Motor neuron (in vitro differentiated cells): Measurements from ENCODE around the gene TYSND1. TPM values are rescaled to one million over a fixed set of nuclear protein-coding genes. Genes with fewer than 3 reads are reported as not detected.
A peak's percentile ranks its signal among the peaks of the same experiment; 100 is the strongest.
"Not testable (repeated sequence)": the region's sequence is repeated elsewhere in the genome, so short reads cannot be mapped to it uniquely, and the experiment has no call there.

Experiments used
- ATAC-seq, 8 experiments: fragments of 200-7000 bp; cut with Tn5 transposase; replicated peaks in 6 of 8; 2 replicates each; pipeline ENCODE4 v1.8.0; 2021; ENCODE audit warnings: mild to moderate bottlenecking in 8 of 8, moderate library complexity in 8 of 8
- H3K27ac ChIP-seq, 2 donors: fragments of 250-450 bp; sonication (Bioruptor Pico); 2 replicates each; pipeline ENCODE4 v1.9.0; 2021; ENCODE audit warnings: antibody characterized with exemption in 2 of 2, mild to moderate bottlenecking in 2 of 2, moderate library complexity in 1 of 2
- H3K4me1 ChIP-seq, 2 donors: fragments of 250-450 bp; sonication (Bioruptor Pico); replicated peaks in 1 of 2; 2 replicates each; pipeline ENCODE4 v1.6.1; 2021; ENCODE audit warnings: antibody characterized with exemption in 2 of 2, mild to moderate bottlenecking in 2 of 2, moderate library complexity in 1 of 2
- H3K4me3 ChIP-seq, 5 donors: fragments of 250-450 bp; sonication (Bioruptor Pico); 2 replicates each; pipeline ENCODE4 v1.9.0; 2021; ENCODE audit warnings: antibody characterized with exemption in 5 of 5, mild to moderate bottlenecking in 5 of 5, moderate library complexity in 4 of 5
- WGBS, 10 experiments: fragments of 450-650 bp; shearing (Covaris generic); methylation state at CpG; one replicate each; pipeline ENCODE4 v1.0.0; 2022; 5-methylcytosine and 5-hydroxymethylcytosine counted together
- in situ Hi-C, 9 experiments: fragments of 400-800 bp; cut with MboI; loops; one replicate each; pipeline ENCODE4 v1.15.0; 2021; ENCODE audit warnings: low sequenced_read_pairs in 9 of 9, low pct_unique_long_range_greater_than_20kb in 2 of 9; ENCODE audit not compliant: unreplicated experiment in 9 of 9
- total RNA-seq, 8 experiments: library from RNA; unstranded; fragments of 300-600 nt; gene quantifications; 2 replicates each; pipeline versions ENCODE4 v1.2.3 to v1.2.4, GENCODE V29; 2022

The TYSND1 gene
- total RNA-seq, 8 experiments from 2014 or later: 5.2 to 15.9 (median 7.9) TPM

DNA sequence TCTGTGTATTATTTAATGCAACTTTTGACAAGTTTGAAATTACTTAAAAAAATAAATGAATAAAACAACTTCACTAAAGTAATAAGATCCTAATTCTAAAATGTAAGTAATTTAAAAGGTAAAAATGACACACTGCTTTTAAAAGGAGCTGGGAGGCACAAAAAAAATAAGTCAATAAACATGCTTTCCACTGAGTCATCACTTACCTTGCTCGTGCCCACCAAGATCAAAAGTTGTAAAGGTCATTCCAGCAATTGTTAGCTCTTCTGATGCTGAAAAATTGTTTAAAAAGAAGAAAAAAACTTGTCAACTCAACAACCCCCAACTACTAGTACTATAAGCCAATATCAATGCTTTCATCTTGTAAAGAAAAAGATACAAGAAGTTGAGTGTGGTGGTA, 14.3 kb upstream of the TYSND1 start:
- Histone ChIP-seq H3K4me3 (no peak overlapping the region), H3K4me1 (no peaks in the 10 kb centered on the region), H3K27ac (no peak overlapping the region)
- WGBS, 10 experiments: 45 to 100% (median 86%) methylated on average over 1 of the region's 1 CpG; no CpG with 5 or more reads in 3 of the 10 experiments
- no peak for ATAC-seq
- in situ Hi-C loops: no loop called here

DNA sequence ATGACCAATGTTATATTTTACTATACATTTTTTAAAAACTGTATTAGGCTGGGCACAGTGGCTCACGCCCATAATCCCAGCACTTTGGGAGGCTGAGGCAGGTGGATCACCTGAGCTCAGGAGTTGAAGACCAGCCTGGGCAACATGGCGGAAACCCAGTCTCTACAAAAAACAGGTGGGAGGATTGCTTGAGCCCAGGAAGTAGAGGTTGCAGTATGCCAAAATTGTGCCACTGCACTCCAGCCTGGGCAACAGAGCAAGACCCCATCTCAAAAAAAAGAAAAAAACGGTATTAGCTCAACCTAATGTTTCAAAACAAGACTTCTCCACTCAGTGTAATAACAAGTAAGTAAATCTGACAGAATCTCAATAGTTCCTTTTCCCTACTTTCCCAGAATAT, 12.9 kb upstream of the TYSND1 start:
- ATAC-seq, H3K4me3 ChIP-seq, in situ Hi-C loops, H3K4me1 ChIP-seq, H3K27ac ChIP-seq: not testable (repeated sequence)
- 40 to 100% (median 74%) methylated on average over 1 to 3 of the region's 3 CpGs; no CpG with 5 or more reads in 2 of the 10 experiments for WGBS, 10 experiments

DNA sequence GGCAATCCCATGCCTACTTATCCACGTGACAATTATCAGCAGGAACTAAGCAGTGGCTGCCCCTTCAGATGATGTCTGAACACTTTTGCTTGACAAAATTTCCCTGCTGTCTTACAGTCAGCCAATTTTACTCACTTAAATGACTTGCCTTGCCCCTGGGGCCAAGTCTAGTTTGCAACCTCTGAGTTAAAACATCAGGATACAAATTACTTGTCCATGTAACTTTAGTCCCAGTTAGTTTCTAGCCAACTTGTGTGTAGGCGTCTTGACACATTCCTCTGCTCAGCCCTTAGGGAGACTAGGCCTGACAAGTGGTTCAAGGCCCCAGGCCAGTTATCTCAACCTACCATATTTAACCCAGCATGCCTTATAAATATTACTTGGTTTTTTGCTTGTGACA, 11.6 kb upstream of the TYSND1 start:
- H3K27ac ChIP-seq: no peak overlapping the region
- ATAC-seq: no peak
- H3K4me3 ChIP-seq: no peak overlapping the region
- 40 to 100% (median 89%) methylated on average over 1 to 2 of the region's 2 CpGs; no CpG with 5 or more reads in 2 of the 10 experiments for WGBS, 10 experiments
- in situ Hi-C loops: no loop called here
- peaks cover 0 to 2% of the 10 kb centered on the region in 2 donors for H3K4me1 ChIP-seq

DNA sequence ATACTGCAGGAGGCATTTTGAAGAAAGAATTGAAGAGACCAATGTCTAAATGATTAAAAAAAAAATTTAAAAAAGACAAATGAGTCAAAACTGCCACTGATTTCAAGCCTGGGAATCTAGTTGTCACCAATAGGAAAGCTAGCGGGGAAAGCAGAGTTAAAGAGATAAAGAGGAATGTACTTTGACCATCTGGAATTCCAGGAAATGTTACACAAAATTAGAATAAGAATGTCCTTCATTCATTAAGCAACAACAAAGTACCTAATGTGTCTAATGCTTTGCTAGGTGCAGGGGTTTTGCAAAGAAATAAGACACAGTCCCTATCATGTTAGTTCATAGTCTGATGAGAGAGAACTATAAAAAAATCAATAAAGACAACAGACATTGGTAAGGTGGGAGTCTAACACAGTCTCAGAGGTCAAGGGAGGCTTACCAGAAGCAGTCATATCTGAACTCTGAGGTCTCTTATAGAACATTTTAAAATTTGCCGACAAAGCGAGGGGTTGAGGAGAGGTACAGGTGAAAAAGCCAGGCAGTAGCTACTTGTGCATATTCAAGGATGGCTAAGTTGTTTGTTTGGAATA, 8.8 kb upstream of the TYSND1 start:
- H3K27ac ChIP-seq: no peak overlapping the region
- WGBS, 10 experiments: 36 to 100% (median 77%) methylated on average over 1 to 3 of the region's 3 CpGs
- in situ Hi-C loops: no loop called here
- H3K4me3 ChIP-seq: no peak overlapping the region
- peaks cover 0 to 2% of the 10 kb centered on the region in 2 donors for H3K4me1 ChIP-seq
- ATAC-seq: no peak

DNA sequence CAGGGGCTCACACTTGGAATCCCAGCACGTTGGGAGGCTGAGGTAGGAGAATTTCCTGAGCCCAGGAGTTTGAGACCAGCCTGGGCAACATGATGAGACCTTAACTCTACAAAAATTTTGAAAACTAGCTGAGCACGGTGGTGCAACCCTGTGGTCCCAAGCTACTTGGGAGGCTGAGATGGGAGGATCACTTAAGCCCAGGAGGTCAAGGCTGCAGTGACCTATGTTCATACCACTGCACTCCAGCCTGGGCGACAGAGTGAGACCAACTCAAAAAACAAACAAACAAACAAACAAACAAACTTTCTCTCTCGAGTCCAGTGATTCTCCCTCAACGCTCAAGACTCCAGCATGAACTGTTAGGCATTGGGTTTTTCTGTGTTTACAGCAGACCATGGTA, 2.0 kb upstream of the TYSND1 start:
- Histone ChIP-seq H3K4me1 (peaks cover 13% of the 10 kb centered on the region in 2 donors), H3K27ac (no peak overlapping the region), H3K4me3 (no peak overlapping the region)
- ATAC-seq: no peak
- in situ Hi-C loops: no loop called here
- 67 to 100% (median 96%) methylated on average over 1 to 5 of the region's 5 CpGs; no CpG with 5 or more reads in 4 of the 10 experiments for WGBS, 10 experiments

DNA sequence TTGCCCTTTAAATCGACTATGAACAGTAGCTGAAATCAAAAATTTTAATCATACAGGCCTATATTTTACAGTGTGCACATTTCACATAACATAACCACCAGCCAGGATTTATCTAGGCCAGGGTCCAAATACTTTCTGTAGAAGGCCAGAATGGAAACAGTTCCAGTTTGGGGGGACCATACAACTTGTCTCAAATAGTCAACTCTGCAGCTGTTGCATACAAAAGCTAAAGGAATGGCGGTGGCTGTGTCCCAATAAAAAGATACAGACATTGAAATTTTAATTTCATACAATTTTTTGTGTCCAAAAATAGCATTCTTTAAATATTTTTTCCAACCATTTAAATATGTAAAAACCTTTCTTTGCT, 742 bp upstream of the TYSND1 start:
- ATAC-seq: no peak
- Histone ChIP-seq H3K4me1 (peaks cover 13% of the 10 kb centered on the region in 2 donors), H3K27ac (peak overlapping the region; percentile 32 to 39), H3K4me3 (peak overlapping the region; percentile 26 to 57 (median 32))
- in situ Hi-C loops: no loop called here
- WGBS, 10 experiments: 0 to 37% (median 6%) methylated on average over 1 to 2 of the region's 2 CpGs; no CpG with 5 or more reads in 3 of the 10 experiments

DNA sequence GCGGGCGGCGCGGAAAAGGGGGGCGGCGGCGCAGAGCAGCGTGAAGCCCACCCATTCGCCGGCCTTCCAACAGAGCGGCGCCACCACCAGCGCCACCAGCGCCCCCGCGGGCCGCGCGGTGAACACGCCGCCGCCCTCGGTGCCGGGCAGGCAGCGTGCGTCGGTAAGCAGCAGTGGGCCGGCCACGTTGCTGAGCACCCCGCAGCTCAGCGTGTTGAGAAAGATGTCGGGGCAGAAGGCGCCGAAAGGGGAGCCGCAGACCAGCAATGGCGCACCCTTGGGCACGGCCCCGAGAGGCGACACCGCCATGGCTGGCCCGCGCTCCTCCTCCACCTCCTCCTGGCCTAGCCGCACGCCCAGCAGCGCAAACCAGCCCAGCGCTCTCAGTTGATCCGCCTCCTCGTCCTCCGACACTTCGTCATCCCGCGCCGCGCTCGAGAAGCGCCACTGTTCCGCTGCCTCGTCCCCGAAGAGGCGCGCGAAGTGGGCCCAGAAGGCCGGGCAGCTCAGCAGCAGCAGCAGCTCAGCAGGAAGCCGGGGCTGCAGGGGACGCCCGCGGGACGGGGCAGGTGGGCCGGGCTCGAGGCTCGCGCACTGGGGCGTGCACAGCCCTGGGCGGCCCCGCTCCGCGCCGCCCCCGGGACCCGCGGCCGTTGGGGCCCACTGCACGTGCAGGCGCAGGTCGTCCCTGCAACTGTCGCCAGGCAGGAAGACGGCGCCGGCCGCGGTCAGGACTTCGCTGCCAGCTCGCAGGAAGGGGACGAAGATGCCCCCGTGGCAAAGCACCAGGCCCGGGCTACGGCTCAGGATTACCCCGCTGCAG, 623 bp downstream of the TYSND1 start:
- 0% methylated on average over 1 to 6 of the region's 98 CpGs; no CpG with 5 or more reads in 6 of the 10 experiments for WGBS, 10 experiments
- peak; percentile 48 to 63 (median 54) for ATAC-seq
- H3K4me3 ChIP-seq: peak overlapping the region; percentile 40 to 57 (median 54)
- peak overlapping the region; percentile 83 to 86 for H3K27ac ChIP-seq
- peaks cover 13% of the 10 kb centered on the region in 2 donors for H3K4me1 ChIP-seq
- in situ Hi-C loops: no loop called here

DNA sequence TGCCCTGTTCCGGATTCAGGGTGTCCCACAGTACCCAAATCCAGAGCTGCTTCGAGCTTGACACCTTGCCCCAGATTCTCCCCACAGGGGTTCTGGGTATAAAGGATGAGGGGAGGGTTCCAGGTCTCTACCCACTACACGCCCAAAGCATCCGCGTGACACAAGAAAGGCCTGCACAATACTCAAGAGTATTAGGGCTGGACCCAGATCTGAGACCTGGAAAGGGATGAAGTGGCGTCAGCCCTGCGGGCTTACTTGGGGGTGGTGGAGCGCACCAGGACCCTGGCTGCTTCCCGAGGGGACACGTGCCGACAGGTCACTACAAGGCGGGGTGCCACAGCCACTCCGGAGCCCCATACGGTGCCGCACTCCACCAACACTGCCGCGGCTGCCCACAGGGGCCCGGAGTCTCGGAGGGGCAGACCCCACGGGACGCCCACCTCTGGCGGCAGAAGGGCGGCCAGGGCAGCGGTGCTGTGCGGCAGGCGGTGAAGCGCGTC, 1.3 kb downstream of the TYSND1 start:
- 4 to 100% (median 70%) methylated on average over 1 to 5 of the region's 28 CpGs; no CpG with 5 or more reads in 4 of the 10 experiments for WGBS, 10 experiments

DNA sequence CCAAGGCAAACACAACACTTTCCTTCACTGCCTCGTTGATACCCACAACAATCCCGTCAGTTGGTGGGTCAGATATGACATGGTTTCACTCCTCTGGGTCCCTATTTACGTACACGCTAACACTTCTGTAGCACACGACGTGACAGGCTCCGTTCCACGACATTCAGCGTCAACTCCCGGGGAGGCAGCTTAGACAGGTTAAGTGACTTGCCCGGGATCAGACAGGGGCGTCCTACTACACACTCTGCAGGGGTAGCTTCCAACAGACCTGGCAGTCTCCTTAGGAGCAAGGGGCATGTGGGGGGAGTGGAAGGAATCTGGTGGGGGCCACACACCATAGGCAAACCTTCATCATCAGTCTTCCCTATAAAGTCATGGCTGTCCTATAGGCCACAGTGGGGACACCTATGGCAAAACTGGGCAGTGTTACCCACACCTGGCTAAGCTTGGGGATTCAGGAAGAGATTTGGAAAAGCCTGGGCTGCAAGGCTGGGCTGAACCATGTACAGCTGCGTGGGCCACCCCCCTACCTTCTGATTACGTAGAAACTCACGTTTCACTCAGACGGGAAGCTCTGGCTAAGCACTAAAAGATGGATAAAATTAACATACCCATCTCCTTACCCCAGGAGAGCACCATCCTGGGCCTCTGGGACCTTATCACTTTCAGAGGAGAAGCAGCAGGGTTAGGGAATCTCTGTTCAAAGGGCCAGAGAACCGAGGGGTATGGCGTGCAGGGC, 2.0 kb downstream of the TYSND1 start:
- H3K27ac ChIP-seq: no peak overlapping the region
- no peak for ATAC-seq
- H3K4me3 ChIP-seq: peak overlapping the region in 4 of 5 donors; percentile 45 to 57 (median 54)
- in situ Hi-C loops: no loop called here
- H3K4me1 ChIP-seq: peaks cover 13% of the 10 kb centered on the region in 2 donors
- 47 to 100% (median 92%) methylated on average over 2 to 8 of the region's 18 CpGs; no CpG with 5 or more reads in 2 of the 10 experiments for WGBS, 10 experiments

More for the DNA sequence above, 1.3 kb downstream of the TYSND1 start:
- ATAC-seq: peak in 2 of 8 experiments; percentile 2 to 4
- Histone ChIP-seq H3K4me3 (peak overlapping the region; percentile 40 to 57 (median 54)), H3K4me1 (peaks cover 13% of the 10 kb centered on the region in 2 donors), H3K27ac (peak overlapping the region; percentile 83 to 86)
- in situ Hi-C loops: no loop called here

DNA sequence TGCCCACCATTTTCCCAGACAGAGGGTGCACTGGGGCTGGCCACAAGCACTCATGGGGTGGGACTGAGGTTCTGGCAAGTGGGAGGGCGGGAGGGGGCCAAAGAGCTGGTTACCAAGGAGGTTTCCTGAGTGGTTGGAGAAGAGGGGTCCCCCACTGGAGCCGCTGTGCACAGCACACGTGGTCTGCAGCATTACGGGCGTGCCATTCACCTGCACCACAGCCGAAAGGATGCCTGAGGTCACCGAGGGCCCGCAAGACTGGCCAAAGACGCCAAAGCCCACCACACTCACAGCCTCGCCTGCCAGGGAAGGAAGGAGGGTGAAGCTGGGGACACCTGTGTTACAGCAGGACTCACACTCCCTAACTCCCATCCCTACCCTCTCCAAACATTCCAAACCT, 3.9 kb downstream of the TYSND1 start:
- no peak overlapping the region for H3K27ac ChIP-seq
- no CpG with 5 or more reads among the region's 10 CpGs for WGBS, 10 experiments
- no peak for ATAC-seq
- in situ Hi-C loops: no loop called here
- H3K4me3 ChIP-seq: no peak overlapping the region
- peaks cover 11 to 12% of the 10 kb centered on the region in 2 donors for H3K4me1 ChIP-seq

DNA sequence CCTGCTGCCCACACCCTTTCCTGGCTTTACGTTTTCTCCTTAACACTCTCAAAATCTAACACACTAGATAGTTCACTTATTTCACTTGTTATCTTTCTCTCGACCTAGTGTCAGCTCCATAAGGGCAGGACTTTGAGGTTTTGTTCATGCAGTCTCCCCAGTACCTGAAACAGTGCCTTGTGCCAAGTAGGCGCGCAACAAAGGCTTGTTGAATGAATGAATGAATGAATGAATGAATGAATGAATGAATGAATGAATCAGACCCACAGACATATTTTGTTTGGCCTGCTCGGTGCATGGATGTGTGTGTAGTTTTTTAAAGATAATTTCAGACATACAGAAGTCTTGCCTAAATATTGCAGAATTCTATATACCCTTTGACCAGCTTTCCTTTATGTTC, 6.2 kb downstream of the TYSND1 start:
- ATAC-seq: no peak
- in situ Hi-C loops: no loop called here
- H3K4me1 ChIP-seq: peaks cover 6 to 8% of the 10 kb centered on the region in 2 donors
- no peak overlapping the region for H3K27ac ChIP-seq
- WGBS, 10 experiments: 76 to 100% (median 95%) methylated on average over 1 to 4 of the region's 5 CpGs; no CpG with 5 or more reads in 1 of the 10 experiments
- H3K4me3 ChIP-seq: no peak overlapping the region

DNA sequence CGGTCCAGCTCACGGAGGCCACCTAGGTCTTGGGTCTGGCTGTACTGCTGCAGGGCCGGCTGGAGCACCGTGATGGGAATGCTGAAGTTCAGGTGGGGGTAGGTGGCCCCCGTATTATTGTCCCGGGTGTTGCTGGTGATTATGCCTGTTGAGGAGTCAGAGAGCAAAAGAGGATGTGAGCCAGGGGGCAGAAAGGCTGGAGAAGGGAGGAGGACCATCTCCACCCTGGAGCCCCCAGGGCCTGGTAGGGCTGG, 6.6 kb downstream of the TYSND1 start:
- Histone ChIP-seq H3K4me1 (peaks cover 3 to 4% of the 10 kb centered on the region in 2 donors), H3K27ac (no peak overlapping the region), H3K4me3 (no peak overlapping the region)
- in situ Hi-C loops: no loop called here
- ATAC-seq: no peak
- 92 to 100% (median 100%) methylated on average over 1 to 3 of the region's 6 CpGs; no CpG with 5 or more reads in 7 of the 10 experiments for WGBS, 10 experiments
